GM23338 (cell line): ENCODE results near the gene AGAP3.

Experiments used
- CREB1 ChIP-seq: fragments of 250-450 bp; sonication (Bioruptor Pico); IDR thresholded peaks from 2 replicates; pipeline ENCODE4 v1.5.0; 2020; ENCODE audit warnings: low read depth, mild to moderate bottlenecking, moderate library complexity
- CTCF ChIP-seq, 2 experiments: fragments of 200-600 bp in 1 of 2; sonication (generic) in 1 of 2; conservative IDR thresholded peaks; 2 replicates each; pipeline versions ENCODE4 v1.5.1 to v1.6.1; 2016 to 2017; ENCODE audit warnings: antibody characterized with exemption in 2 of 2, low read depth in 2 of 2, mild to moderate bottlenecking in 2 of 2, moderate library complexity in 1 of 2
- EZH2phosphoT487 ChIP-seq: fragments of 200-600 bp; sonication (generic); IDR thresholded peaks from one replicate; pipeline ENCODE4 v1.8.1; 2018; ENCODE audit warnings: antibody characterized with exemption; ENCODE audit not compliant: unreplicated experiment
- POLR2AphosphoS5 ChIP-seq: IDR thresholded peaks from 2 replicates; pipeline ENCODE4 v1.6.1; 2016; ENCODE audit warnings: antibody characterized with exemption, low read depth

- TF ChIP-seq CTCF (conservative IDR thresholded peaks at IDR 0.05; ENCODE audit: low read depth in 2 of 2) (no peak), EZH2phosphoT487 (no peak), POLR2AphosphoS5 (no peak), CREB1 (CRISPR knock-in tag) (no peak)
These were observed 87.3 kb downstream of the AGAP3 start for GRCh38 chr7:151173386-151174245.
